ENCODE results near the gene ZDHHC7. TPM values are rescaled to one million over a fixed set of nuclear protein-coding genes. Genes with fewer than 3 reads are reported as not detected.

Gene ZDHHC7
- total and polyA plus RNA-seq, 4 donors, result 2.5 to 14.9 (median 12.1) TPM

GRCh38 chr16:85041219-85042166, 30.2 kb upstream of the ZDHHC7 start:
- H3K36me3 ChIP-seq (ENCODE audit: control insufficient read depth in 4 of 4, insufficient read depth in 3 of 4, low read depth in 1 of 4, low read length in 3 of 4), result no peaks in the 10 kb centered on the region
- no peak for DNase-seq (ENCODE audit: low spot score)
- H3K9ac ChIP-seq (ENCODE audit: low read depth in 1 of 2, low read length in 2 of 2), result no peak overlapping the region
- 91% methylated on average over 27 of the region's 27 CpGs for WGBS
- no peaks in the 10 kb centered on the region for H3K9me3 ChIP-seq (ENCODE audit: control insufficient read depth in 4 of 4, low read length in 3 of 4)
- TF ChIP-seq NR2F2 (IDR thresholded peaks at IDR 0.05) (no peak), FOXA1 (IDR thresholded peaks at IDR 0.05) (no peak), JUND (IDR thresholded peaks at IDR 0.05) (no peak), YY1 (IDR thresholded peaks at IDR 0.05) (no peak), RAD21 (IDR thresholded peaks at IDR 0.05) (no peak), HNF4A (conservative IDR thresholded peaks at IDR 0.05) (no peak), EGR1 (IDR thresholded peaks at IDR 0.05; ENCODE audit: low read depth in 2 of 2) (no peak), FOXA2 (IDR thresholded peaks at IDR 0.05) (no peak), SP1 (IDR thresholded peaks at IDR 0.05) (no peak), GABPA (IDR thresholded peaks at IDR 0.05 in 1 of 2, conservative IDR thresholded peaks at IDR 0.05 in 1 of 2) (no peak), RXRA (IDR thresholded peaks at IDR 0.05) (no peak), ZBTB33 (IDR thresholded peaks at IDR 0.05) (no peak)
- TF ChIP-seq, protein P1, sequence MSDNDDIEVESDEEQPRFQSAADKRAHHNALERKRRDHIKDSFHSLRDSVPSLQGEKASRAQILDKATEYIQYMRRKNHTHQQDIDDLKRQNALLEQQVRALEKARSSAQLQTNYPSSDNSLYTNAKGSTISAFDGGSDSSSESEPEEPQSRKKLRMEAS (IDR thresholded peaks at IDR 0.05), result no peak
- TF ChIP-seq, protein P2, sequence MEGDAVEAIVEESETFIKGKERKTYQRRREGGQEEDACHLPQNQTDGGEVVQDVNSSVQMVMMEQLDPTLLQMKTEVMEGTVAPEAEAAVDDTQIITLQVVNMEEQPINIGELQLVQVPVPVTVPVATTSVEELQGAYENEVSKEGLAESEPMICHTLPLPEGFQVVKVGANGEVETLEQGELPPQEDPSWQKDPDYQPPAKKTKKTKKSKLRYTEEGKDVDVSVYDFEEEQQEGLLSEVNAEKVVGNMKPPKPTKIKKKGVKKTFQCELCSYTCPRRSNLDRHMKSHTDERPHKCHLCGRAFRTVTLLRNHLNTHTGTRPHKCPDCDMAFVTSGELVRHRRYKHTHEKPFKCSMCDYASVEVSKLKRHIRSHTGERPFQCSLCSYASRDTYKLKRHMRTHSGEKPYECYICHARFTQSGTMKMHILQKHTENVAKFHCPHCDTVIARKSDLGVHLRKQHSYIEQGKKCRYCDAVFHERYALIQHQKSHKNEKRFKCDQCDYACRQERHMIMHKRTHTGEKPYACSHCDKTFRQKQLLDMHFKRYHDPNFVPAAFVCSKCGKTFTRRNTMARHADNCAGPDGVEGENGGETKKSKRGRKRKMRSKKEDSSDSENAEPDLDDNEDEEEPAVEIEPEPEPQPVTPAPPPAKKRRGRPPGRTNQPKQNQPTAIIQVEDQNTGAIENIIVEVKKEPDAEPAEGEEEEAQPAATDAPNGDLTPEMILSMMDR (IDR thresholded peaks at IDR 0.05; ENCODE audit: low read depth, low read length, missing input control), result no peak
- TF ChIP-seq, protein P3, sequence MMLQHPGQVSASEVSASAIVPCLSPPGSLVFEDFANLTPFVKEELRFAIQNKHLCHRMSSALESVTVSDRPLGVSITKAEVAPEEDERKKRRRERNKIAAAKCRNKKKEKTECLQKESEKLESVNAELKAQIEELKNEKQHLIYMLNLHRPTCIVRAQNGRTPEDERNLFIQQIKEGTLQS (IDR thresholded peaks at IDR 0.05), result no peak
- H3K4me3 ChIP-seq (ENCODE audit: low read depth in 1 of 3, low read length in 3 of 3), result no peak overlapping the region
- H3K27me3 ChIP-seq (ENCODE audit: control insufficient read depth in 4 of 4, insufficient read depth in 4 of 4, low read length in 3 of 4), result no peaks in the 10 kb centered on the region
- H3K27ac ChIP-seq (ENCODE audit: low read depth in 1 of 2, low read length in 2 of 2), result no peak overlapping the region
- H3K4me1 ChIP-seq (ENCODE audit: control insufficient read depth in 4 of 4, insufficient read depth in 4 of 4, low read length in 3 of 4), result no peaks in the 10 kb centered on the region

GRCh38 chr16:85040685-85041084, 29.4 kb upstream of the ZDHHC7 start:
- no peak overlapping the region for H3K27ac ChIP-seq (ENCODE audit: low read depth in 1 of 2, low read length in 2 of 2)
- H3K9ac ChIP-seq (ENCODE audit: low read depth in 1 of 2, low read length in 2 of 2), result no peak overlapping the region
- no peak overlapping the region for H3K4me3 ChIP-seq (ENCODE audit: low read depth in 1 of 3, low read length in 3 of 3)
- no peak for DNase-seq (ENCODE audit: low spot score)
- WGBS, result 96% methylated on average over 6 of the region's 6 CpGs
- H3K27me3 ChIP-seq (ENCODE audit: control insufficient read depth in 4 of 4, insufficient read depth in 4 of 4, low read length in 3 of 4), result no peaks in the 10 kb centered on the region
- TF ChIP-seq RXRA (IDR thresholded peaks at IDR 0.05), result no peak
- no peak for TF ChIP-seq HNF4G (IDR thresholded peaks at IDR 0.05)
- TF ChIP-seq, protein P4, sequence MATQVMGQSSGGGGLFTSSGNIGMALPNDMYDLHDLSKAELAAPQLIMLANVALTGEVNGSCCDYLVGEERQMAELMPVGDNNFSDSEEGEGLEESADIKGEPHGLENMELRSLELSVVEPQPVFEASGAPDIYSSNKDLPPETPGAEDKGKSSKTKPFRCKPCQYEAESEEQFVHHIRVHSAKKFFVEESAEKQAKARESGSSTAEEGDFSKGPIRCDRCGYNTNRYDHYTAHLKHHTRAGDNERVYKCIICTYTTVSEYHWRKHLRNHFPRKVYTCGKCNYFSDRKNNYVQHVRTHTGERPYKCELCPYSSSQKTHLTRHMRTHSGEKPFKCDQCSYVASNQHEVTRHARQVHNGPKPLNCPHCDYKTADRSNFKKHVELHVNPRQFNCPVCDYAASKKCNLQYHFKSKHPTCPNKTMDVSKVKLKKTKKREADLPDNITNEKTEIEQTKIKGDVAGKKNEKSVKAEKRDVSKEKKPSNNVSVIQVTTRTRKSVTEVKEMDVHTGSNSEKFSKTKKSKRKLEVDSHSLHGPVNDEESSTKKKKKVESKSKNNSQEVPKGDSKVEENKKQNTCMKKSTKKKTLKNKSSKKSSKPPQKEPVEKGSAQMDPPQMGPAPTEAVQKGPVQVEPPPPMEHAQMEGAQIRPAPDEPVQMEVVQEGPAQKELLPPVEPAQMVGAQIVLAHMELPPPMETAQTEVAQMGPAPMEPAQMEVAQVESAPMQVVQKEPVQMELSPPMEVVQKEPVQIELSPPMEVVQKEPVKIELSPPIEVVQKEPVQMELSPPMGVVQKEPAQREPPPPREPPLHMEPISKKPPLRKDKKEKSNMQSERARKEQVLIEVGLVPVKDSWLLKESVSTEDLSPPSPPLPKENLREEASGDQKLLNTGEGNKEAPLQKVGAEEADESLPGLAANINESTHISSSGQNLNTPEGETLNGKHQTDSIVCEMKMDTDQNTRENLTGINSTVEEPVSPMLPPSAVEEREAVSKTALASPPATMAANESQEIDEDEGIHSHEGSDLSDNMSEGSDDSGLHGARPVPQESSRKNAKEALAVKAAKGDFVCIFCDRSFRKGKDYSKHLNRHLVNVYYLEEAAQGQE (IDR thresholded peaks at IDR 0.05), result no peak
- TF ChIP-seq JUND (IDR thresholded peaks at IDR 0.05), result no peak
- no peak for TF ChIP-seq YY1 (IDR thresholded peaks at IDR 0.05)
- no peak for TF ChIP-seq TAF1 (conservative IDR thresholded peaks at IDR 0.05)
- no peak for TF ChIP-seq SP1 (IDR thresholded peaks at IDR 0.05)
- no peaks in the 10 kb centered on the region for H3K4me1 ChIP-seq (ENCODE audit: control insufficient read depth in 4 of 4, insufficient read depth in 4 of 4, low read length in 3 of 4)
- no peaks in the 10 kb centered on the region for H3K9me3 ChIP-seq (ENCODE audit: control insufficient read depth in 4 of 4, low read length in 3 of 4)
- no peaks in the 10 kb centered on the region for H3K36me3 ChIP-seq (ENCODE audit: control insufficient read depth in 4 of 4, insufficient read depth in 3 of 4, low read depth in 1 of 4, low read length in 3 of 4)

Measured in liver (tissue), 9 donors.